Bronchial epithelial cell (primary cell): ENCODE results near the gene SERGEF. TPM values are rescaled to one million over a fixed set of nuclear protein-coding genes. Genes with fewer than 3 reads are reported as not detected.

Experiments
- DNase-seq: peaks from one replicate; pipeline ENCODE4 v3.0.0-alpha.2; 2010; ENCODE audit warnings: low read depth
- FAIRE-seq: peaks from 2 replicates; lab custom pipeline; 2011; peaks lifted over from hg19 to GRCh38; lab: Jason Lieb, UNC
- H3K27me3 ChIP-seq: 2 replicates; pipeline ENCODE4 v1.5.1; 2011; ENCODE audit warnings: low read length; ENCODE audit not compliant: control insufficient read depth, insufficient read depth
- H3K36me3 ChIP-seq: 2 replicates; pipeline ENCODE4 v1.5.1; 2011; ENCODE audit warnings: low read length; ENCODE audit not compliant: control insufficient read depth, insufficient read depth
- H3K4me3 ChIP-seq: 2 replicates; pipeline ENCODE4 v1.5.1; 2011; ENCODE audit warnings: mild to moderate bottlenecking, low read depth, low read length, control low read depth
- total RNA-seq: library from RNA; depleted of rRNA; stranded (reverse); fragments of >200 nt; gene quantifications from 2 replicates; pipeline ENCODE4 v1.2.1, GENCODE V29; 2014
- TF ChIP-seq, protein P1 (sequence below): IDR thresholded peaks from 2 replicates; pipeline ENCODE4 v1.5.1; 2011; ENCODE audit warnings: mild to moderate bottlenecking, moderate library complexity, low read length, control low read depth, inconsistent platforms; ENCODE audit not compliant: insufficient read depth, severe bottlenecking

SERGEF gene
- total RNA-seq, 1 donor from 2014 or later, result 29.2 TPM

DNA sequence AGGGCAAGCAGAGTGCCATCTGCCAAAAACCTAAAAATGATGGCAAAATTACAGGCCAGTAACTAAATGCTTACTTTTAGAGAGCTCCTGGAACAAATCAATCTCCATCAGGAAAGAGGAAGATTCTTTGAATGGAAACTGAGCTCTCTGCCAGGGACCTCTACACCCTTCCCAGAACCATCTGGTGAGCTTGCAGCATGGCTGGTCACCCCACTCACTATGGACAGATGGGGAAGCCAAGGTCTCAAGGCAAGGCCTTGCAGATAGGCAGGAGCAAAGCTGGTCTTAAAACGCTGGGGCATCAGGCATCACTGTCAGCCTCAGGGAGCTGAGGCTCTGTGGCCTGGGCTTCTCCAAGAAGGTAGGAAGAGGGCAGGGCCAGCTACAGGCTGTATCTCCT, 36.2 kb downstream of the SERGEF start:
- FAIRE-seq, result no peak

DNA sequence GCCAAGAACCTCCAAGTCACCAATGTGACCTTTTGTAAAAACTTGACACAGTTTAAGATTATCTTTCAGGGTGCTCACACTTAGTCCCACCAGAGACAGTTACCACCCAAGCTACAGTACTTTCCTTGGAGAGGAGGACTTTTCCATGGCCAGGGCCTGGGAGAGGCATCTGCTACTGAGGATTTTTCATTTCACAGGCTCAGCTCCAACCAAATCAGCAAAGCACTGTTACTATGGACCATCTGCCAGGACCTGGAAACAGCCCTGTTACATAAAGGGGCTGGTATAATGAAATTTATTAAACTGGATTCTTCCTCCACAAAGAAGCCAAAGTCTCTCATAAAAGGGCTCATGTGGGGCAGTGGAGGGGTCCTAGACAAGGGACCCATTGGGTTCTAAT, 38.6 kb downstream of the SERGEF start:
- DNase-seq (no peak), FAIRE-seq (peak; percentile 64)
- no peaks in the 10 kb centered on the region for H3K36me3 ChIP-seq
- H3K27me3 ChIP-seq, result no peaks in the 10 kb centered on the region
- TF ChIP-seq, protein P1, sequence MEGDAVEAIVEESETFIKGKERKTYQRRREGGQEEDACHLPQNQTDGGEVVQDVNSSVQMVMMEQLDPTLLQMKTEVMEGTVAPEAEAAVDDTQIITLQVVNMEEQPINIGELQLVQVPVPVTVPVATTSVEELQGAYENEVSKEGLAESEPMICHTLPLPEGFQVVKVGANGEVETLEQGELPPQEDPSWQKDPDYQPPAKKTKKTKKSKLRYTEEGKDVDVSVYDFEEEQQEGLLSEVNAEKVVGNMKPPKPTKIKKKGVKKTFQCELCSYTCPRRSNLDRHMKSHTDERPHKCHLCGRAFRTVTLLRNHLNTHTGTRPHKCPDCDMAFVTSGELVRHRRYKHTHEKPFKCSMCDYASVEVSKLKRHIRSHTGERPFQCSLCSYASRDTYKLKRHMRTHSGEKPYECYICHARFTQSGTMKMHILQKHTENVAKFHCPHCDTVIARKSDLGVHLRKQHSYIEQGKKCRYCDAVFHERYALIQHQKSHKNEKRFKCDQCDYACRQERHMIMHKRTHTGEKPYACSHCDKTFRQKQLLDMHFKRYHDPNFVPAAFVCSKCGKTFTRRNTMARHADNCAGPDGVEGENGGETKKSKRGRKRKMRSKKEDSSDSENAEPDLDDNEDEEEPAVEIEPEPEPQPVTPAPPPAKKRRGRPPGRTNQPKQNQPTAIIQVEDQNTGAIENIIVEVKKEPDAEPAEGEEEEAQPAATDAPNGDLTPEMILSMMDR, result no peak
- no peak overlapping the region for H3K4me3 ChIP-seq

More for the DNA sequence above, 36.2 kb downstream of the SERGEF start:
- H3K36me3 ChIP-seq, result no peaks in the 10 kb centered on the region
- H3K27me3 ChIP-seq, result no peaks in the 10 kb centered on the region
- TF ChIP-seq, protein P1, result no peak
- no peak overlapping the region for H3K4me3 ChIP-seq
- DNase-seq, result no peak

DNA sequence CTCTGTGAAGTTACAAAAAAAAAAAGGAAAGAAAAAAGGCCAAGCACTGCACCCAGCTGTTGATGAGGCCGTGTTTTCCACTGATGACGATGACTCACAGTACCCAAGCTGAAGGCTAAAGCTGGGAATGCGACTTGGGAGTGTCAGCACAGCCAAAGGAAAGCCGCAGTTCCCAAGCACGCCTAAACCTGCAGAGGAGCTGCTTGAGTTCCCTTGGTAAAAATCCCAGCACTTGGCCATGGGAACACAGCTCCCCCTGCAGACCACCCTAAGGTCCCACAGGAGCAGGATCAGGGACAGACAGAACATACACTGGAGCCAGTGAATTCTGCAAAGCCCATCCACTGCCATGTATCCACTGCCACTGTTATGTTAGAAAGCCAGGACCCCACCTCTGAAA, 39.9 kb downstream of the SERGEF start:
- Histone ChIP-seq H3K36me3 (no peaks in the 10 kb centered on the region), H3K27me3 (no peaks in the 10 kb centered on the region), H3K4me3 (no peak overlapping the region)
- TF ChIP-seq, protein P1, result peak; percentile 78
- peak; percentile 97 for DNase-seq
- peak; percentile 95 for FAIRE-seq

DNA sequence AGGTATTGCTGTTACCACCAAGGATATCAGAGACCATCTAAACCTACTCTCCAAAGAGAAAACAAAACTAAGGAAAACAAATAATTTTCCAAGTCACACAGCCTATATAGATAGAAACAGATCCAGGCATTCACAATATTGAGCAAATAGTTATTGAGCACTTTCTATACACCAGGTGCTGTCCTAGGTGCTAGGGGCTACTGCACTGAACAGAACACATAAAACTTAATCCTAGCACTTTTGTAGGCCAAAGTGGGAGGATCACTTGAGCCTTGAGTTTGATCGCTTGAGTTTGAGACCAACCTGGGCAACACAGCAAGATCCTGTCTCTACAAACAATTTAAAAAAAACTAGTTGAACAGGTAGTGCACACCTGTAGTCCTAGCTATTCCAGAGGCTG, 44.6 kb downstream of the SERGEF start:
- Histone ChIP-seq H3K36me3 (no peaks in the 10 kb centered on the region), H3K27me3 (no peaks in the 10 kb centered on the region), H3K4me3 (no peak overlapping the region)
- TF ChIP-seq, protein P1, result no peak
- FAIRE-seq (no peak), DNase-seq (no peak)

DNA sequence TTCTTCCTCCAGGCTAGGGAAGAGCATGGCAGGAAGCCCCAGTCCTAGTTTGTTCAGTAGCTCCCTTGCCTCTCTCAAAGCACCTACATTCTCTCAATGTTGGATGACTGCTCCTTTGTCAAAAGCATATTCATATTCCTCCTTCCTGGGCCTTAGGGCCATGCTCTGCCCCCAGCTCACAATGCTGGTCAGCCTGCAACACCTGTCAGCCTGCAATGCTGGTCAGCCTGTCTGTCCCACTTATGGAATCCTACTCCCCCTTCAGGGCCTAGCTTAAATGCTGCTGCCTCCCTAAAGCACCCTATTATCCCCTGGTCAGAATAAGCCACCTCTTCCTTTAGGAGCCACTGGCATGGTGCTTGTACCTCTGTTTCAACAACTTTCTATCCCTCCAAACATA, 45.2 kb downstream of the SERGEF start:
- FAIRE-seq, result peak; percentile 47
- TF ChIP-seq, protein P1, result no peak

DNA sequence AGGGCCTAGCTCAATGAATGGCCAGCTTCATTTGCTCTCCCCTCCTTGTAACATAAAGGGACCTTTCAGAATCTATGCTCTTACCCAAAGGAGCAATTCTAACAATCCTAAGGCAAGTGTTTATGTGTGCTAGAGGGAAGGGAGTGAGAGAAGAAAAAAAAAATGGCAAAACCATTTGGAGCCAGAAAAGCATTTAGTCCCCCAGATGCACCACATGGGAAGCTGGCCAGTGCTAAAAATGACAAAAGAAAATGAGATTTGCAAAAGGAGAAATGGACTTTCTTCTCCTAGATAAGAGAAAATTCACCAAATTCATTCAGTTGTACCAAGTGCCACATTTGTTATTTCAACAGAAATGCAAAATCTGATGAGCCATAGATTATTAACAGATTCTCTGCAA, 52.8 kb downstream of the SERGEF start:
- TF ChIP-seq, protein P1, result no peak
- FAIRE-seq (no peak), DNase-seq (no peak)
- no peaks in the 10 kb centered on the region for H3K27me3 ChIP-seq
- H3K36me3 ChIP-seq, result no peaks in the 10 kb centered on the region
- no peak overlapping the region for H3K4me3 ChIP-seq

More for the DNA sequence above, 45.2 kb downstream of the SERGEF start:
- DNase-seq, result no peak
- Histone ChIP-seq H3K36me3 (no peaks in the 10 kb centered on the region), H3K27me3 (no peaks in the 10 kb centered on the region), H3K4me3 (no peak overlapping the region)
